Anterior cingulate cortex (tissue), 58 donors: ENCODE results near the gene PITPNM1.
"Not testable (repeated sequence)": the region's sequence is repeated elsewhere in the genome, so short reads cannot be mapped to it uniquely, and the experiment has no call there.

Source experiments
- DNase-seq, 58 donors: peaks; one replicate each; lab custom pipeline; 2025; lab: John Stamatoyannopoulos, UW

PITPNM1 gene

DNA sequence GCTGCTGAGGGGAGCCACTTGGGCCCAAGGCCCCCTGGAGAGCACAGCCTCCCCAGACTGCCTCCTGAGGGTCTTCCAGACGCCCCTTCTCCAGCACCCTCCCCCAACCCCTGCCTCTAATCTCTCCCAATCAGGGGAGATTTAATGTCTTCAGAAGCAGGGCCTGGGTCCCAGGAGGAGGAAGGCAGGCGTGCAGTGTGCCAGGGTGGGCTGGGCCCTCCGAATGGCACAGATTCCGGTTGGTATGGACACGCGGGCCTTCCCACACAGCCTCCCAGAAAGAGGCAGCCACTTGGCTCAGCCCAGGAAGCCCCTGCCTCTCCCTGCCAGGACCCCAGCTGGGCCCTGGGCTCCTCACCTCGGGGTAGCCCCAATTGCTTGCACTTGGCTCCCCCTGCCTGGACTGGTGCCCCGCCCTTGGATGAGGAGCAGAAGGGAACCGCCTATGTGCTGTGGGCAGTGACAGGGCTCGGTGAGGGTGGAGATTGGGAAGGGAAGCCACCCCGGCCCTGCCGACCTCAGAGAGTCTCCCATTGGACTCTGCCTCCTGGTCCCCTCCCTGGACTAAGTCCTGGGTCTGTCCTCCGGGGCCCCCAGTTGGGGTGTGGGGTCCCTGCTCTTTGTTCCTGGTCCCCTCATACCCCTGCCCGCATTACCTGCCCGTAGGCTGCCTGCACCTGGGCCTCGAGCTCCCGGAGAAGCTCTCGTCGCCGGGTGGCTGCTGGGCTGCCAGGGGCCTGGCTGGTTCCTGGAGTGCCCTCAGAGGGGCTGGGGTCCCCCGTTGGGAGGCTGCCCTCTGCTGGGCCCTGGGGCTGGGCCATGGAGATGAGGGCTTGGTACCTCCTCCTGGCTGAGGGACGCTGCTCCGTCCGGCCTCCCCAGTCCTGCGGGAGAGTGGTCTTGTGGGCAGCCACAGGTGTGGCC is 18.7 kb upstream of the PITPNM1 start:
- no peak for DNase-seq

DNA sequence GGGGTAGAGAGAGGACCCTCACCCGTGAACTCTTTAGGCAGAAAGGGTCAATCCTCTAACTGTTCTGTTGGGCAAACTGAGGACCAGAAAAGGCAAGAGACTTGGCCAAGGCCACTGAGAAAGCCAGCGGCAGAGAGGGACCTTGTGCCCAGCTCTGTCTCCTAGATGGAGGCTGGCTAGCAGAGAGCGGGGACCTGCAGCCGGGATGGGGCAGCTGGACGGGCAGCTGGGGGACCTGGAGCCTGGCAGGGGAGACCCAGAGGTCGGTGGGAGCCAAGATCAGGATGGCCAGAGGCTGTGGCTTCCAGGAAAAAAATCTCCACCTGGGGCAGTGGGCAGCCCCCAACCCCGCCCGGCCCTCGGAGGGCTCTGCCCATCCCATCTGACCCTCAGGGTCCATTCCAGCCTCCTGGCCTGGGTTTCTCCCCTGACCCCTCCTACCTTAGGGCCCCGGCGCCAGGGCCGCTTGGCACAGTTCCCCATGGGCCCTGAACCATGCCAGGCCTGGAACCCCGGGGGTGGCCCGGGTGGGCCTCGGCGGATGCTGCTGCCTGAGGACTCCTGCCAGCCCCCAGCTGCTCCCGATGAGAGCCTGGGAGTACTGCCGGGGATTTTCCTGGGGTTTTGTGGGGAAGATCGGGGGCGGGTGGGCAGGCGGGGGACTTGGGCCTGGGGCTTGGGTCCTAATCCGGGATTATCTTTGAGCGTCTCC is 17.8 kb upstream of the PITPNM1 start, which contains the start of gene CABP2:
Gene CABP2, minus strand, starts transcription at position 603 of the 712 bp plus-strand sequence. Its CDS starts 120 bp downstream, at position 483.
- DNase-seq = no peak

DNA sequence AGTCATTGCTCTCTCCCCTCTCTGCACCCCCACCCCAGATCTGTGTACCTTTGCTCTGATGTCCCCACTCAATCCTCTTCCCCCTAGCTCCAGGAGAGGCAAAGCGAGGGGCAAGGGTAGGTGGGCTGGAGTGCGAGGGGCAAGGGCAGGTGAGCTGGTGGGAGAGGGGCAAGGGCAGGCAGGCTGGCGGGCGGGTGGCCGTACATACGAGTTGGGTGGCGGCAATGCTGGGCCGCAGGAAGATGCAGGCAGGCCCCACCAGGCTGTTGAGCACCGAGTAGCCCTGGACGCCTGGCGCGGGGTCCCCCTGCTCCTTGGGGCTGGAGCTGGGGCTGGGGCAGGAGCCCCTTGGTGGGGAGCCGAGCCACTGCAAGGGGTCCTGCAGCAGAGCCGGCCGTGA is 17.2 kb upstream of the PITPNM1 start:
- DNase-seq = no peak

DNA sequence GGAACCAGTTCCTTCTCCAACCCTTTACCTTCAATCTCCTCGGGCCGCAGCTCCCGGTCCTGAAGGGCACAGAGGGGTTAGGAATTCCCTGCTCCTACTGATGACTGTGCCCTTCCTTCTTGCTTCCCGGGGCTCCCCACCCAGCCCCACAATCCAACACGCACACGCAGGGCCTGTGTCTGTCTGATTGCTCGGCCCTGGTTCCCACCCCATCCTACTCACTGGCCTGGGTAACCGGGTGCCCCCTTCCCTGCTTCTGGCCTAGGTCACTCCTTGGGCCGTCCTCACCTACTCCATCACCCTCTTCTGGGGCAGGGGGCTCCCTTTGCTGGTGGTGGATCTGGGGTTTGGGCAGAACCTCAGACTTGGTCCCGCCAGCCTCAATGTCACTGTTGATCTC is 16.8 kb upstream of the PITPNM1 start:
- no peak for DNase-seq

DNA sequence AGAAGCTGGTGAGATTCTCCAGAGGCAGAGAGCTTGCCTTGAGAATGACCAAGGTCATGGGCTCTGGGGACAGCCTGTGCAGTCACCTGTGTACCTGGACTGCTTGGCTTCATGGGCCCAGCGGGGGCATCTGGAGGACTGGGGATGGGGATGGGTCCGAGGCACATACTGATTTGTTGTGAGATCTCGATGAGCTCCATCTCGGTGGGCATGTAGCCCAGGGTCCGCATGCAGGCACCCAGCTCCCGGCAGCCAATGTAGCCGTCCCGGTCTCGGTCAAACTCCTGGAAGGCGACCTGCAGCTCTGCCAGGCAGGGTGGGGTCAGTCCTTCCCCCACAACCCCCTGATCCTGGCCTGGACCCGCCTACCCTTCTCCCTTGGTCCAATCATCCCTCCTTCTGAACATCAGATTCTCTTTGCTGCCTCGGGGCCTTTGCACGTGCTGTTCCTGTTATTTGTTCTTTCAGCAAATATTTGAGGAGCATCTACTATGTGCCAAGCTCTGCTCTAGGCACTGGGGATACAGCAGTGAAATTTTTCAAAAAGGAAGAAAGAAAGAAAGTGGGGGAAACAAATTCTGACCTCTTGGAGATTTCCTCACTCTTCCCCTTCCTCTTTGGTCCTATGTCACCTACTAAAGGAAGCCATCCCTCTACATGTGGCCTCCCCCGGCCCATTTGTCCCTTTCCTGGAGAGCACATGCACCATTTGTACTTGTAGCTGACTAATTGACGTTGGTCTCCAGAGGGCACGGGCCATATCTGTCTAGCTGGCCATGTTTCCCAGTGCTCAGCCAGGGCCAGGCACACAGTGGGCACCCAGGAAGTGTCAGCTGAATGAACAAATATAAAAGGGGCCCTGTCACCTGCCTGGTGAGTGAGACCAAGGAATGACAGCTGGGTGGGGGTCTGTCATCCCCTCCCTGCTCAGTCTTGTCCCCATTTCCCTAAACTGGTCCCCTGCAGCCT is 16.0 kb upstream of the PITPNM1 start:
- DNase-seq = no peak

DNA sequence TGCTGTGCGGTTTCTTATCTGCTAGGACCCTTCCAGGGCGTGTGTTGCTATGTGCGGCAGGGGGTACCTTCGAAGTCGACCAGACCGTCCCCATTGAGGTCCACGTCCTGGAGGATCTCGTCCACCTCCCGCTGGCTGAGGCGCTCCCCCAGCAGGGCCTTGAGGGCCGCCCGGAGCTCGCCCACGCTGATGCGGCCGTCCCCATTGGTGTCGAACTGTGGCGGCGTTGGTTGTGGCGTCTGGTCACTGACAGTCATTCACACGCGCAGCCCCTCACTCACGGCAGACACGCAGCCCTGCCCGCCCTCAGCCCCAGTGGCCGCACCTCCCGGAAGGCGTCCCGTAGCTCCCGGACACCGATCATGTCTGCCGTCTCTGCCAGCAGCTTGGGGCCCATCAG is 14.6 kb upstream of the PITPNM1 start:
- DNase-seq = no peak

DNA sequence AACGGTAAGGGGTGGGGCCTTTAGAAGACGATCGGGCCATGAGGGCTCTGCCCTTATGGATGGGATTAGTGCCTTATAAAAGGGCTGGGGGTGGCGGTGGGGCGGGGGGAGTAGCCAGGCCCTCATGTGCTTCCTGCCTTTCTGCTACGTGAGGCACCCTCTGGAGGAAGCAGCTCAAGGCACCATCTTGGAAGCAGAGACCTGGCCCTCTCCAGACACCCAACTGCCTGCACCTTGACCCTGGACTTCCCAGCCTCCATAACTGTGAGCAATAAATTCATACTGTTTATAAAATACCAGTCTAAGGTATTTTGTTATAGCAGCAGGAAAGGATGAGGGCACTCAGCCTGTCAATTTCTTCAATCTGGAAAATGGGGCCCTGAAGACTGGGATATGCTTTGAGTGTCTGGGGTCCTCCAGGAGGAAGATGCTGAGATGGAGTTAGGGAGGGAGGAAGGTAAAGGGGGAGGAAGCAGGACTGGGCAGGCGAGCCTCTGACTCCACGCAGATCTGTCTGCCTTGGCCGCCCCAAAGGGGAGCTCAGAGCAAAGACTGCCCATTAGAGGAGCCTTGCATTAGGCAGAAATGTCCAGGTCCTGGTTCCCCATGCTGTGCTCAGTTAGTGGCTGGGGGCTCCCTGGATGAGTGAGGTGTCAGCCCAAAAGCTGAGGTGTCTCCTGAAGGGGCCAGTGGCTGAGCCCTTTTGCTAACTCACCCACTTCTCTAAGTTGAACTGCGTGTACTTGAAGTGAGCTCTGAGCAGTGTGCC is 12.8 kb upstream of the PITPNM1 start:
- DNase-seq = no peak

DNA sequence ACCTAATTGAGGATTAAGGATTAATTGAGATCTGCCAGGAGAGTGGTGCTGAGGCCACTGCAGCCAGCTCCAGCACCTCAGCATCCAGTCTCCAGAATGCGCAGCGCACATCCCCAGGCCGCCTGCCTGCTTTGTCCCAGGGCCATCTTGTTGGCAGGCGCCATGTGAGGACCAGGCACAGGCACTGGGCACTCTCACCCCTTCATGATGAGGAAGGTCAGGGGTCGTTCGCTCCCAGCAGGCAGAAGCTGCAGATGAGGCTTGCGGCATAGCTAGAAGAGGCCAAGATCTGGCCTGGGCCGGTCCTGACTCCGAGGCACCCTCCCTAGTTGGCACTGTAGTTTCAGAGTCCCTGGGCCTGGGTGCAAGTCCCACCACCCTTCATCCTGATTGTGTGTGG is 11.6 kb upstream of the PITPNM1 start:
- no peak for DNase-seq

DNA sequence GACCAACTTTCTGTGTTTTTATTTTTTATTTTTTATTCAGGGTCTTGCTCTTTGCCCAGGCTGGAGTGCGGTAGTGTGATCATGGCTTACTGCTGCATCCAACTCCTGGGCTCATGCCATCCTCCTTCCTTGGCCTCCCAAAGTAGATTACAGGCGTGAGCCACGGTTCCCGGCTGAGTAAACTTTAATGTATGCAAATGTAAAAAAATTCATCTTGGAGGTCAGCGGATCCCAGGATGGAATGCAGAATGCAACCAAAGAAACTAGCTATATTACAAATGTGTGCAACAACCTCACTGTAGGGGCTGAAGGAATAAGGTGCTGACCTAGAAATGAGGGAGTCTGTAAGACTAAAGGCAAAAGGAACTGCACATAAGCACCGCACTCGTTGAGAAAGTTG is 9.0 kb upstream of the PITPNM1 start:
- DNase-seq = no peak

DNA sequence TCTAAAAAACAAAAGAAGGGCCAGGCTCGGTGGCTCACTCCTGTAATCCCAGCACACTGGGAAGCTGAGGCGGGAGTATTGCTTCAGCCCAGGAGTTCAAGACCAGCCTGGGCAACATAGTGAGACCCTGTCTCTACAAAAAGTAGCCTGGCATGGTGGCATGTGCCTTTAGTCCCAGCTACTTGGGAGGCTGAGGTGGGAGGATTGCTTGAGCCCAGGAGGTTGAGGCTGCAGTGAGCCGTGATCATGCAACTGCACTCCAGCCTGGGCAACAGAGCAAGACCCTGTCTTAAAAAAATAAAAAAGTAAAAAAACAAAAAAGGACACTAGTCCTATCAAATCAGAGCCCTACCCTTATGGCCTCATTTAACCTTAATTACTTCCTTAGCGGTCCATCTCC is 6.4 kb upstream of the PITPNM1 start:
- not testable (repeated sequence) for DNase-seq

DNA sequence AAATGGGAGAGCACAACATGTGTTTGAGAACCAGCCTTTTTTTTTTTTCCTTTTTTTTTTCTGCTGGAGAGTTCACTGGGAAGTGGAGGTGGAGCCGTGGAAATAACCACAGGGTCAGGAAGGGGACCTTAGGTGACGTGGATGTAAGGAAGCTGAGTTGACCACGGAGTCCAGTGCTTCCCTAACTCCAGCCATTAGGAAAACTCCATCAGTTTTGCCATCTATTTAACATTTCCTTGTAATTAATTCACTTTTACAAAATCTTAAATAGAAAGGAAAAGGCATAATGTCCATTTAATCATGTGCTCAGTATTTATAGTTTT is 4.8 kb upstream of the PITPNM1 start:
- no peak for DNase-seq

DNA sequence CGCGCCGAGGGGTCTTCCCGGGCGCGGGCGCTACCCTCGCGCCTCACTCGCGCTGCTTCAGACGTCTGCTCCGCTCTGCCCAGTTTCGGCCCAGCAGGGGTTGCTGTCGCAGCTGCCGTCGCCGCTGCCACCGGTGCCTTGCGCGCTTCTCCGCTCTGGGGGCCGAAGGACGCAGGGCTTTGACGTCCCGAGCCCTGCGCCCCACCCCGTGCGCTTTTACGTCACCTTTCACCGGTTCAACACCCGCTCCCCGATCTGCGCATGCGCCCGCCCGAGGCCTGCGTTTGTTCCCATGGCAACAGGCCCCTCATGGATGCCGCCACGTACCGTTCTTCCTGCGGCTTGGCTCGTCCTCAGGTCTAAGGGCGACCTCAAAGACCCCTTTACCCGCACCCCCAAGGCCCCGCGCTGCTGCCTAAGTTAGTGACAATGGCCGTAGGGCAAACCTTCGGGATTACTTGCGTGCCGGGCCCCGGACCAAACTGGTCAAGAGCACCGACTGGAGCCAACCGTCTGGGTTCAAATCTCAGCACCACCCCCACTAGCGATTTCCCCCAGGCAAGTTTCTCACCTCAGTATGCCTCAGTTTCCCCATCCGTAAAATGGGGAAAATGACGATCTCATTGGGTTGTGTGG is 3.4 kb upstream of the PITPNM1 start:
- peak; percentile 68 to 99 (median 95) for DNase-seq

DNA sequence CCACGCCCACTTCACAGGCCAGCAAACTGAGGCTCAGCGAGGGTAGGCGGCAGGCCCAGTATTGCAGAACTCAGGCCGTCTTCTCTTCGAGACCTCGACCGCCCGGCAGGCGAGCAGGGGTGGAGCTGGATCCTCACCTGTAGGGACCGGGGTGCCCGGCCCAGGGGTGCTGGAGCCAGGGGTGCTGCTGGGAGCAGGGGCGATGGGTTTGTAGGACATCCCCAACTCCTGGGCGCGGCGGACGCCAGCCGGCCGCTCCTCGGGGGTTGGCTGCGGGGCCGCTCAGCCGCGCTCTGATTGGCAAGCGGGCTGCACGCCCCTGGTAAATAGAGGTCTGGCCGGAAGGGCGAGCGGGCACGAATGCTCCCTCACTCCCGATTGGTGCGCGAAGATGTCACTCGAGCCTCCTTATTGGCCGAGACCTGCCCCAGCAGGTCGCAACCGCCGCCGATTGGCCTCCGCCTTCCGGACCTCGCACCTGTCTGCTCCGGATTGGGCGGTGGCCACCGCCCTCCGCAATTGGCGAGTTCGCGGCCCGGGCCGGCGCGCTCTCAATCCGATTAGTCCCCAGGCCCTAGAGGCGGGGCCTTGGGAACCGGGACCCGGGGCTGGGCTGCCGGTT is 2.8 kb upstream of the PITPNM1 start, which contains the start of gene CDK2AP2:
Gene CDK2AP2, minus strand, starts transcription at position 299 of the 622 bp plus-strand sequence. Its CDS starts 80 bp downstream, at position 219.
- DNase-seq = peak; percentile 88 to 99 (median 98)

DNA sequence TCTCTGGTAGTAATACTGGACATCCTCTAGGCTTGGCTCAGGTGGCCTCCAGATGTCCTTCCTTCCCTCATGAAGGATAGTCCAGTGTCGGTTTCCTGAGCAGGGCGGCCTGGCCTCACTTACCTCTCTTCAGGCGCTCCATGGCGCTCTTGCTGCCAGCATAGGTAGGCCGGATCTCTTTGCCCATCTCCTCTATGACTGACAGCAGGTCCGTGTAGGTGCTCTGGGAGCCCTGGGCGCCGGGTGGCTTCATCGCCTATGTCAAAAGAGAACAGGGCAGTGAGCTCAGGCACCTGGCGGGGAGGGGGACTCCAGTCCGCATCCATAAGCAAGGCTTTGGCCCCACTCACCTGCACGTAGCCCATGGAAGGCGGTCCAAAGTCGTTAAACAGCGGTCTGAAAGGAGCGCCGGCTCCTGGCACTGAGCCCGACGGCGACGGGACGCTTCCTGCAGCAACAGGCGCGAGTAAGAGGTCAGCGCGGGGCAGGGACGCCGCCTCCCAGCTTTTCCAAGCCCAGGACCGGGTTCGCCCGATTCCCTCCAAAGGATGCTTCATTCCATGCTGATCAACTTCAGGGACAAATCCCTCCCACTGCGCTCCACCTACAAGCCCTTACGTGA is 2.2 kb upstream of the PITPNM1 start:
- DNase-seq = peak in 3 of 58 donors; percentile 56 to 66 (median 64)

DNA sequence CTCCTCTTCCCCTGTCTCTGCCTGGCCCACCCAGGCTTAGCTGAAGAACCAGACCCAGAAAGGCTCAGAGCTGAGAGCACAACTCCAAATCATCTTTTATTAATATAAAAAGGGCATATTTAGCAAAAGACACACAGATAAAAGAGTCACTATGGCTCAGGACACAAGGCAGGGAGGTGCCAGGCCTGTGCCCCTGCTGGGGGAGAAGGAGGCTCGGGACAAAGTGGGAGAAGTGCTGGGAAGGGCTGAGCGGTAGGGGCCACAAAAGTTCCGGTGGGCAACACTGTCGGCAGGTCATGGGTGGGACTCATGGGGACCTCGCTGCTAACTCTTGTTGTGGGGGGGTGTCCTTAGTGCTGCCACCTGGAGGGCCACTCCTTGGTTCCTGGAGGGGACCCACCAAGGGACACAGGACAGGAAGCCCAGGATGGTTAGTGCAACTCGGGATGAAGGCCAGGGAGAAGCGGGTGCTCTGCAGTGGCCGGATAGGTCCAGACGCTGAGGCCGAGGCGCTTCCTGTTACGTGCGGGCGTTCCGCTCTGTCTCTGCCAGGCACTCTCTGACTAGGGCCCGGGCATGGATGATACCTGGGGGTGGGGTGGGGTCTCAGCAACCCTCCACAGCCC is 1.4 kb upstream of the PITPNM1 start:
- no peak for DNase-seq

DNA sequence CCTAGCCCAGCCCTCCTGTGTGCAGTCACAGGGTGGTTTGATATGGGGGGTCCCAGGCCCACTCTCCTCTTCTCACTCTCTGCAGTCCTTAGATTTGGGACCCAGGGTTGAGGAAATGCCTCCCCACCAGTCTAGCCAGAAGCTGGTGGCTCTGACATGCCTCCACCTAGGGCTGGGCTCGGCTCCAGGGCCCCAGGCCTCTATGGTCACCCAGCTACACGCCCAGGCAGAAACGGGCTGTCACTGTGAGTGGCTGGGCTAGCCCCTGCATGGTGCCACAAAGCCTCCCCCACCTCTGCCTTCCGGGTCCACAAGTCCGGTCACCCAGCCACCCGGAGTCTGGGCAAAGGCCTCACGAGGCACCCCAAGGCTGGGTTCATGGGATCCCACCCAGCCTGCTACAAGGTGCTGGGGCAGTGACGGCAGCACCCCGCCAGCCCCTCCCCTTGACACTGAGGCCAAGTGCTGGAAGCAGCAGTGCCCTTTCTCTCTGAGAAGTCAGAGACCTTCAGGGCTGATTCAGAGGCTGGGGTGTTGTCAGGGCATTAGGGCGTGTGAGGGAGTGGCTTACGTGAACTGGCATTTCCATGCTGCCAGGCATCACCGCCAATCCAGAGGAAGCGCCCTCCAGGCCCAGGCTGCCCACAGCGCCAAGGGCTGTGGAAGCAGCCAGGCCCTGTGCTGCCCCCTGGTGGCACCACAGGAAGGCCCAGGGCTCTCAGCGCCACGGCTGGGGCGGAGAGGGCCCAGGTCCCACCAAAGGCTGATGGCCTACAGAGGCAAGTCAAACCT is 638 bp upstream of the PITPNM1 start:
- peak in 54 of 58 donors; percentile 23 to 85 (median 72) for DNase-seq
